ENCODE measurements around the gene JAKMIP1. TPM values are rescaled to one million over a fixed set of nuclear protein-coding genes. Genes with fewer than 3 reads are reported as not detected.

Gene JAKMIP1
- total RNA-seq, 6 donors from 2014 or later: 0.40 to 6.8 (median 1.0) TPM

- H3K4me1 ChIP-seq: no peaks in the 10 kb centered on the region
- H3K9me3 ChIP-seq: no peaks in the 10 kb centered on the region
- DNase-seq: peak in 1 of 2 donors; percentile 3
- no peaks in the 10 kb centered on the region for H3K36me3 ChIP-seq
- 77 to 78% methylated on average over 12 of the region's 12 CpGs for WGBS, 2 donors
- H3K27me3 ChIP-seq: no peaks in the 10 kb centered on the region
- H3K4me3 ChIP-seq: no peak overlapping the region
- no peak for ATAC-seq (ENCODE audit: low FRiP score in 2 of 2)
- no peak for TF ChIP-seq POLR2AphosphoS5 (IDR thresholded peaks at IDR 0.05)
- TF ChIP-seq POLR2A (IDR thresholded peaks at IDR 0.05): no peak
- no peak for TF ChIP-seq EP300 (IDR thresholded peaks at IDR 0.05)
- TF ChIP-seq, protein P1, sequence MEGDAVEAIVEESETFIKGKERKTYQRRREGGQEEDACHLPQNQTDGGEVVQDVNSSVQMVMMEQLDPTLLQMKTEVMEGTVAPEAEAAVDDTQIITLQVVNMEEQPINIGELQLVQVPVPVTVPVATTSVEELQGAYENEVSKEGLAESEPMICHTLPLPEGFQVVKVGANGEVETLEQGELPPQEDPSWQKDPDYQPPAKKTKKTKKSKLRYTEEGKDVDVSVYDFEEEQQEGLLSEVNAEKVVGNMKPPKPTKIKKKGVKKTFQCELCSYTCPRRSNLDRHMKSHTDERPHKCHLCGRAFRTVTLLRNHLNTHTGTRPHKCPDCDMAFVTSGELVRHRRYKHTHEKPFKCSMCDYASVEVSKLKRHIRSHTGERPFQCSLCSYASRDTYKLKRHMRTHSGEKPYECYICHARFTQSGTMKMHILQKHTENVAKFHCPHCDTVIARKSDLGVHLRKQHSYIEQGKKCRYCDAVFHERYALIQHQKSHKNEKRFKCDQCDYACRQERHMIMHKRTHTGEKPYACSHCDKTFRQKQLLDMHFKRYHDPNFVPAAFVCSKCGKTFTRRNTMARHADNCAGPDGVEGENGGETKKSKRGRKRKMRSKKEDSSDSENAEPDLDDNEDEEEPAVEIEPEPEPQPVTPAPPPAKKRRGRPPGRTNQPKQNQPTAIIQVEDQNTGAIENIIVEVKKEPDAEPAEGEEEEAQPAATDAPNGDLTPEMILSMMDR (IDR thresholded peaks at IDR 0.05): no peak
- H3K27ac ChIP-seq: no peak overlapping the region
Measured at GRCh38 chr4:6236816-6237390, 36.6 kb upstream of the JAKMIP1 start.

GRCh38 chr4:6235901-6236640 is 35.7 kb upstream of the JAKMIP1 start:
- WGBS, 2 donors: 54 to 58% methylated on average over 17 of the region's 17 CpGs
- TF ChIP-seq POLR2AphosphoS5 (IDR thresholded peaks at IDR 0.05) (no peak), EP300 (IDR thresholded peaks at IDR 0.05) (no peak), POLR2A (IDR thresholded peaks at IDR 0.05) (no peak)
- TF ChIP-seq, protein P1 (IDR thresholded peaks at IDR 0.05): no peak
- DNase-seq (peak in 1 of 2 donors; percentile 3), ATAC-seq (ENCODE audit: low FRiP score in 2 of 2) (no peak)
- H3K36me3 ChIP-seq: no peaks in the 10 kb centered on the region
- no peaks in the 10 kb centered on the region for H3K27me3 ChIP-seq
- no peak overlapping the region for H3K4me3 ChIP-seq
- no peaks in the 10 kb centered on the region for H3K9me3 ChIP-seq
- H3K4me1 ChIP-seq: no peaks in the 10 kb centered on the region
- no peak overlapping the region for H3K27ac ChIP-seq

DNA sequence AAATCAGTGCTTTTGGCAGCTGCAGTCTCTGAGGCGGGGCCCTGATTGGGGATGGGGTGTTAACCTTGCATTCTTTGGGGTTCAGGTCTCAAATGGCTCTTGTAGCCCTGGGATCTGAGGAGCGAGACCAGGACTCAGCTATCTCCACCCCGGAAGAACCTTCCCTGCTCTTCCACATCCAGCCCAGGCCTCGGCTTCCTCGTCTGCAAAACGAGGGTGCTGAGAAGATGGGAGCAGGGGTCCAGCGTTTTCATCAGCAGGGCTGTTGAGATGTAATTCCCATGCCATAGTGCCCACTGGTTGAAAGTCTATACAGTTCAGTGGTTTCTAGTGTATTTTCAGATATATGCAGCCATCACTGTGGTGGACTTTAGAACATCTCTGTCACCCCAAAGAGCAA is 34.7 kb upstream of the JAKMIP1 start:
- DNase-seq: no peak
- no peaks in the 10 kb centered on the region for H3K9me3 ChIP-seq
- H3K4me3 ChIP-seq: no peak overlapping the region
- H3K27ac ChIP-seq: no peak overlapping the region
- H3K4me1 ChIP-seq: no peaks in the 10 kb centered on the region
- no peaks in the 10 kb centered on the region for H3K36me3 ChIP-seq
- no peaks in the 10 kb centered on the region for H3K27me3 ChIP-seq
- 75 to 86% methylated on average over 7 of the region's 7 CpGs for WGBS, 2 donors
- no peak for ATAC-seq (ENCODE audit: low FRiP score in 2 of 2)
- TF ChIP-seq, protein P1 (IDR thresholded peaks at IDR 0.05): no peak
- TF ChIP-seq POLR2A (IDR thresholded peaks at IDR 0.05): no peak

DNA sequence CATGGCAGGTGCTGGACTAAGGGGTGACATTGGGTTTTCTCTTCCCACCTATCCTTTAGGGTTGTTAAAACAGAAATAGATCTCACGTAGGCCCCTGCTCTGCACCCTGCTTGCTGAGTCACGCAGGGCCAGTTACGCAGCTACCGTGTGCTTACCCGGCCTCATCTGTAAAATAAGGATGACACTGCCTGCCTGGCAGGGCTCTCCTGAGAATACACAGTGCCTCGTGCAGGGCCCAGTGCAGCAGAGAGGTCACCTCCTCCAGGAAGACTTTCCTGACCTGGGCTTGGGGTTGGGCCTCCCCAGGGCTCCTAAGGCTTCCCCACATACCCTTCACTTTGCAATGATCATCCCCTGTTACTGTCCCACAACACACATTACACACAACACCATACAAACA is 33.6 kb upstream of the JAKMIP1 start:
- Histone ChIP-seq H3K4me3 (no peak overlapping the region), H3K27ac (no peak overlapping the region), H3K27me3 (no peaks in the 10 kb centered on the region), H3K4me1 (no peaks in the 10 kb centered on the region), H3K9me3 (no peaks in the 10 kb centered on the region), H3K36me3 (no peaks in the 10 kb centered on the region)
- WGBS, 2 donors: 77 to 84% methylated on average over 6 of the region's 6 CpGs
- DNase-seq (no peak), ATAC-seq (ENCODE audit: low FRiP score in 2 of 2) (no peak)
- TF ChIP-seq POLR2AphosphoS5 (IDR thresholded peaks at IDR 0.05): no peak
- TF ChIP-seq, protein P1 (IDR thresholded peaks at IDR 0.05): no peak

All from upper lobe of left lung (tissue), 6 donors.